IMR-90 (cell line): Measurements from ENCODE around the gene ALAS2.

Experiments used
- CHD1 ChIP-seq: IDR thresholded peaks from 2 replicates; pipeline ENCODE4 v1.6.1; 2012; ENCODE audit warnings: low read depth, low read length, improper control_type of control experiment
- CTCF ChIP-seq: conservative IDR thresholded peaks from 2 replicates; pipeline ENCODE4 v1.5.1; 2012; ENCODE audit warnings: mild to moderate bottlenecking, low read depth, low read length, improper control_type of control experiment
- NFE2L2 ChIP-seq: fragments of 150-350 bp; IDR thresholded peaks from 2 replicates; pipeline ENCODE4 v1.6.1; 2016; ENCODE audit warnings: low read depth, mild to moderate bottlenecking, low read length
- POLR2A ChIP-seq: IDR thresholded peaks from 2 replicates; pipeline ENCODE4 v1.6.1; 2012; ENCODE audit warnings: mild to moderate bottlenecking, low read depth, low read length
- RAD21 ChIP-seq: IDR thresholded peaks from 2 replicates; pipeline ENCODE4 v1.6.1; 2012; ENCODE audit warnings: low read length, improper control_type of control experiment
- RCOR1 ChIP-seq: IDR thresholded peaks from 2 replicates; pipeline ENCODE4 v1.6.1; 2012; ENCODE audit warnings: mild to moderate bottlenecking, low read length, improper control_type of control experiment; ENCODE audit not compliant: insufficient replicate concordance
- USF2 ChIP-seq: fragments of 150-350 bp; IDR thresholded peaks from 2 replicates; pipeline ENCODE4 v1.6.1; 2017; ENCODE audit warnings: mild to moderate bottlenecking, antibody characterized with exemption, low read length, low read depth

DNA sequence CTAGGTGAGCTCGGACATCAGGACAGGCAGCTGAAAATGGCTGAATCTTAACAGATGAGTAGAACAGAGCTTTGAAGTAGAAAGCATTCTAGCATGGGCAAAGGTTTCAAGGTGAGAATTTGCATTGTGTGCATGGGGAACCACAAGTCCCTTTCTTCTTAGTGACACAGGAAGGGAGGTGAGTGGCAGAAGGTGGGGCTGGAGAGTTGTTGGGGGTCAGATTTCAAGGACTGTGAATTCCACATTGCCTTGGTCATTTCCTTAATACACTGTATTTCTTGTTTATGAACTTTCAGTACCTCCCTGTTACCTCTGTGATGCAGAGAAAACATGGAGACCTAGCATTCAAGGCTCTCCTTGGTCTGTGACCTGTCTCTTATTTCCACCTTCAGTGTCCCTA lies 26.5 kb downstream of the ALAS2 start:
- no peak for TF ChIP-seq CTCF
- TF ChIP-seq USF2 = no peak
- TF ChIP-seq RAD21 = no peak
- no peak for TF ChIP-seq POLR2A
- no peak for TF ChIP-seq NFE2L2
- no peak for TF ChIP-seq RCOR1
- TF ChIP-seq CHD1 = no peak
